SK-N-MC (cell line): ENCODE measurements around the gene TACR1.

ENCODE experiments used
- DNase-seq: peaks from one replicate; pipeline ENCODE4 v3.0.0-alpha.2; 2011; ENCODE audit warnings: low read depth, low spot score
- H3K27ac ChIP-seq: fragments of 200-600 bp; sonication (generic); 2 replicates; pipeline ENCODE4 v1.5.1; 2016; ENCODE audit warnings: mixed run types
- H3K36me3 ChIP-seq: fragments of 200-600 bp; sonication (generic); 2 replicates; pipeline ENCODE4 v1.6.1; 2017; ENCODE audit warnings: antibody characterized with exemption, low read length, mixed read lengths; ENCODE audit not compliant: insufficient read depth
- H3K4me3 ChIP-seq: fragments of 200-600 bp; sonication (generic); 2 replicates; pipeline ENCODE4 v1.5.1; 2016
- H3K9ac ChIP-seq: fragments of 200-600 bp; sonication (generic); 2 replicates; pipeline ENCODE4 v1.8.0; 2017; ENCODE audit warnings: mixed run types, mixed read lengths; ENCODE audit not compliant: insufficient read length
- H3K9me3 ChIP-seq: fragments of 200-600 bp; sonication (generic); 2 replicates; pipeline ENCODE4 v1.6.1; 2017; ENCODE audit warnings: low read depth, mild to moderate bottlenecking, antibody characterized with exemption, low read length, moderate library complexity, mixed read lengths
- EZH2 ChIP-seq: fragments of 200-600 bp; sonication (generic); IDR thresholded peaks from one replicate; pipeline ENCODE4 v1.6.1; 2017; ENCODE audit warnings: antibody characterized with exemption
- FOXP2 ChIP-seq: optimal IDR thresholded peaks from 2 replicates; pipeline ENCODE3; 2011; ENCODE audit warnings: mild to moderate bottlenecking, moderate library complexity; ENCODE audit not compliant: insufficient read depth; ENCODE audit errors: extremely low read length, control extremely low read depth
- POLR2AphosphoS5 ChIP-seq: IDR thresholded peaks from 2 replicates; pipeline ENCODE4 v1.6.1; 2012; ENCODE audit warnings: mild to moderate bottlenecking, low read depth, low read length, borderline replicate concordance

The TACR1 gene

GRCh38 chr2:75202359-75202758, 3.0 kb upstream of the TACR1 start:
- Histone ChIP-seq H3K9ac (no peak overlapping the region), H3K36me3 (no peaks in the 10 kb centered on the region), H3K4me3 (no peak overlapping the region), H3K27ac (no peak overlapping the region), H3K9me3 (no peaks in the 10 kb centered on the region)
- no peak for TF ChIP-seq EZH2
- TF ChIP-seq POLR2AphosphoS5, result no peak
- no peak for TF ChIP-seq FOXP2
- DNase-seq, result no peak

DNA sequence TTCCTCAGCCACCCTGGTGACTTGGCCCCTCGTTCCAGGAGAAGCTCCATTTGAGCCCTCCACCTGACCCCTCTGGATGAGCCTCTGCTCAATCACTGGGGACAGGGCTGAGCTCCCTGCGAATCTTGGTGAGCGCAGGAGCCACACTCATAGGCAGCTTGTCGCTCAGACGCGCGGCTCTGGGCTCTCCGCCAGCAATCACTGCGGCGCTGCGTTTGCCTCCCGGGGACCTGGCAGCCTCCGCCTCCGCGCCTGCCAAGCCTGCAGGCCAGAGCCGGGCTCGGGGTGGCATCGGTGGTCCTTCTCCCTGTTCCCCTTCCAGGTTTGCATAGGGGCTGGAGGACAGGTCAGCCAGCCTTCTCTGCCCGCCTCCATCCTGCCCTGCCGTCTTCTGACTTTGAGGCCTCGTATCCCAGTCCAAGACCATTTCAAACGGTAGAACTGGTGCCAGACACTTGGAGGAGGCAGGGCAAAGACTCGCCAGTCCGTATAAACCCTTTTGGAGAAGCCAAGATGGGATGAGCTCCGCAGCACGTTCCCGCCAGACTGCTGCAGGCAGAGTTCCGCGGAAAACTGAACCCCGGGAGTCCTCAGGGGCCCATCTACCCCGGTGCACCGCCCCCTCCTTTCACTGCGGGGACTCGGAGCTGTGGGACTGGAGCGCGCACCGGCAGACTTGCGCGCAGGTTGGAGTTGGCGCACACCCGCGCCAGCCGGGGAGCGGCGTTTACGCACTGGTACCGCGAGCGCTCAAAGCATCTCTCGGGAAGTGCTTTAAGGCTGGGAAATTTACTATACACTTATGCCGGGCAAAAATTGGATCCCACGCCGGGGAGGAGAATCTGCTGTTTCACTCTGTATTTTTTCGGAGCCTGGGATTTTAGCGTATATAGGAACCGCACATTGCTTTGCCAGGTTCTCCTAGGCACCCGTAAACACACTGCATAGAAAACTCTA, 1.1 kb upstream of the TACR1 start:
- H3K36me3 ChIP-seq, result no peaks in the 10 kb centered on the region
- no peaks in the 10 kb centered on the region for H3K9me3 ChIP-seq
- H3K4me3 ChIP-seq, result peak overlapping the region; percentile 69
- no peak overlapping the region for H3K9ac ChIP-seq
- TF ChIP-seq POLR2AphosphoS5, result no peak
- no peak for TF ChIP-seq FOXP2
- peak; percentile 82 for TF ChIP-seq EZH2
- H3K27ac ChIP-seq, result no peak overlapping the region
- DNase-seq, result no peak

DNA sequence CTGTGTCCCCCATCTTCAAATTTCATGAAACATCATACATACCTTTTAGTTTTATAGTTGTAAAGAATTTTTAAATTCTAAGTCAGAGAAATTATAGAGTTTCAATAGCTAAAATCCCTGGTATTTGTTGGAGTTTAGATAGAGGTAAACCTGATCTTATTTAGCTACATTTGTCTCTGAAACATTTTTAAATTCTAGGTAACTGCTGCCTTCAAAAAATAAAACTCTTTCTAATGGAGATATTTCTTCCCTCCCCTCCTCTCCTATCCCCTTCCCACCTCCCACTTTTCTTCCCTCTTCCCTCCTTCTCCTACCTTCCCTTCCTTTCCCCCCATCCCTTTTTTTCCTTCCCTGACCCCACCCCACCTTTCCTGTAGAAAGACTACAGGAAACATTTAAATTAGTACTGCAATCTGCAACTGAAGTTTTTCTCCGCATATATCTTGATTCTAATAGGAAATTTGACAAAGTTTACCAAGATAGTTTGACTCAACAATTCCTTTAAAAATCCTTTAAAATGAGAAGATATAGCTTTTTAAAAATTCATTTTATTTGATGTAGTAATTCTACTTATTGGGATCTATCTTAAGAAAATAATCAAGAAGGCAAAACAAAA, 4.1 kb downstream of the TACR1 start:
- H3K27ac ChIP-seq, result no peak overlapping the region
- no peak for DNase-seq
- H3K9ac ChIP-seq, result no peak overlapping the region
- no peak for TF ChIP-seq FOXP2
- TF ChIP-seq POLR2AphosphoS5, result no peak
- no peak for TF ChIP-seq EZH2
- no peaks in the 10 kb centered on the region for H3K9me3 ChIP-seq
- H3K36me3 ChIP-seq, result no peaks in the 10 kb centered on the region
- no peak overlapping the region for H3K4me3 ChIP-seq

DNA sequence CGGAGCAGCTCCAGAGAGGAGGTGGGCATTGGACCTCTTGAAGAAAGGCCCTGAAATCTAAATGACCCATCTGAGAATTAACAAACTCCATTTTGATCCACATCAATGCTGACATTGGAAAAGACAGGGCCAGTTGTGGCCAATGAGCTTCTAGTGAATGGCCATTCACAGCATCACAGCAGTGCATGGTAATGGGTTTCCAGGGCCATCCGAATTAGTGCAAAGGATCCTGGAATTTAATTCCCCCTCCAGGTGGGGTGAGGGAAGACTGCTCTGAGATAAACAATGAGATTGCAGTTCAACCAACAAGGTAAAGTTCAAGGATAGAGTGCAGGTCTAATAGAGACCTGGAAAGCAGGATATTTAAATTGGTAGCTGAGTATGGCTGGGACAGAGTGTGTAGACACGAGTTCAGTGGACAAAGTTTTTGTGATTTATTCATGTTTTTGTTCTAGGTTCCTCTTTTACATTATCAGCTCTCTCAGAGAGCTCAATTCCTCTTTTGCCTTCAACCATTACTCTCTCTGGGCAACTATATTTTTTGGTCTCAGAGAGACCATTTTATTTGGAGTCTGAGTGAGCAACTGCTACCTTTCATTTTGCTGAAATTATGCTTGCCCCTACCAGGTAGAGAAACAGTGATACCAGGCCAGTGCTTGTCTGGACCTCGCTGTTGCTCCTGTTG, 5.0 kb downstream of the TACR1 start:
- H3K4me3 ChIP-seq, result no peak overlapping the region
- no peak for DNase-seq
- no peak overlapping the region for H3K27ac ChIP-seq
- H3K9ac ChIP-seq, result no peak overlapping the region
- no peaks in the 10 kb centered on the region for H3K9me3 ChIP-seq
- no peak for TF ChIP-seq POLR2AphosphoS5
- no peak for TF ChIP-seq FOXP2
- TF ChIP-seq EZH2, result no peak
- H3K36me3 ChIP-seq, result no peaks in the 10 kb centered on the region

GRCh38 chr2:75192496-75192895, 6.8 kb downstream of the TACR1 start:
- TF ChIP-seq POLR2AphosphoS5, result no peak
- TF ChIP-seq EZH2, result no peak
- TF ChIP-seq FOXP2, result no peak
- Histone ChIP-seq H3K27ac (no peak overlapping the region), H3K4me3 (no peak overlapping the region), H3K36me3 (no peaks in the 10 kb centered on the region), H3K9ac (no peak overlapping the region), H3K9me3 (no peaks in the 10 kb centered on the region)
- DNase-seq, result no peak

- Histone ChIP-seq H3K9ac (no peak overlapping the region), H3K9me3 (no peaks in the 10 kb centered on the region), H3K27ac (no peak overlapping the region), H3K4me3 (no peak overlapping the region), H3K36me3 (no peaks in the 10 kb centered on the region)
- no peak for TF ChIP-seq EZH2
- TF ChIP-seq FOXP2, result no peak
- TF ChIP-seq POLR2AphosphoS5, result no peak
- no peak for DNase-seq
Observed at GRCh38 chr2:75190271-75190990, 8.9 kb downstream of the TACR1 start.

DNA sequence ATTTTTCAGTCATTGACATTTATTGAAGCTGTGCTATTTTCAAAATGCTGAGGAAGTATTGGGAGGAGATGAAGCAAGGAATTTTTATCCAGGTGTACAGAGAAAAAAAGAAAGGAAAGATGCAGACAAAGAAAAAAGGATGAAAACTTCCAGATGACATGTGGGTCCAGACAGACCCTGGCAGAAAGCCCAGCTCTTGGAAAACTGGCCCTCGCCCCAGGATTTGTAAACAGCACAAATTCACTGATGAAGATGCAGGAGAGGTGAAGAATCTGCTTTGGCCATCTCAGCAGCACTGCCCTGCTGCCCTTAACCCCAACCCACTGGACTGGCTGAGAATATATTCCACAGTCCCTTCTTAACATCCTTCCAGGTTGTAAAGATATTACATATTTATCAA, 12.5 kb downstream of the TACR1 start:
- DNase-seq, result no peak
- Histone ChIP-seq H3K9ac (no peak overlapping the region), H3K36me3 (no peaks in the 10 kb centered on the region), H3K4me3 (no peak overlapping the region), H3K9me3 (no peaks in the 10 kb centered on the region), H3K27ac (no peak overlapping the region)
- no peak for TF ChIP-seq EZH2
- TF ChIP-seq POLR2AphosphoS5, result no peak

GRCh38 chr2:75182606-75183005, 16.7 kb downstream of the TACR1 start:
- TF ChIP-seq POLR2AphosphoS5 (no peak), FOXP2 (no peak), EZH2 (no peak)
- Histone ChIP-seq H3K9ac (no peak overlapping the region), H3K4me3 (no peak overlapping the region), H3K27ac (no peak overlapping the region), H3K36me3 (no peaks in the 10 kb centered on the region), H3K9me3 (no peaks in the 10 kb centered on the region)
- no peak for DNase-seq

GRCh38 chr2:75180476-75180875, 18.8 kb downstream of the TACR1 start:
- no peaks in the 10 kb centered on the region for H3K36me3 ChIP-seq
- no peak for TF ChIP-seq EZH2
- no peak for TF ChIP-seq FOXP2
- no peak for TF ChIP-seq POLR2AphosphoS5
- H3K9ac ChIP-seq, result no peak overlapping the region
- no peak for DNase-seq
- no peak overlapping the region for H3K27ac ChIP-seq
- no peaks in the 10 kb centered on the region for H3K9me3 ChIP-seq
- no peak overlapping the region for H3K4me3 ChIP-seq
